GM12878 (cell line): ENCODE data around the gene KRI1. TPM values are rescaled to one million over a fixed set of nuclear protein-coding genes. Genes with fewer than 3 reads are reported as not detected.

Source experiments
- BHLHE40 ChIP-seq, 2 experiments: fragments of 450-650 bp in 1 of 2; IDR thresholded peaks; 2 replicates each; pipeline ENCODE4 v1.6.1; 2011 to 2017; ENCODE audit warnings: low read depth in 2 of 2, borderline replicate concordance in 1 of 2, improper control_type of control experiment in 1 of 2, low read length in 1 of 2, mild to moderate bottlenecking in 1 of 2
- ETV6 ChIP-seq, 2 experiments: fragments of 450-650 bp in 1 of 2; IDR thresholded peaks in 1 of 2; conservative IDR thresholded peaks in 1 of 2; 2 replicates each; pipeline ENCODE4 v1.6.1; 2014; ENCODE audit warnings: antibody characterized with exemption in 1 of 2, borderline replicate concordance in 1 of 2, low read depth in 1 of 2, mild to moderate bottlenecking in 1 of 2, moderate library complexity in 1 of 2
- HDAC2 ChIP-seq: fragments of 200-600 bp; sonication (generic); IDR thresholded peaks from 2 replicates; pipeline ENCODE4 v1.6.1; 2017
- HDGF ChIP-seq: fragments of 450-650 bp; IDR thresholded peaks from 2 replicates; pipeline ENCODE4 v1.6.1; 2016; ENCODE audit warnings: antibody characterized with exemption
- KAT2A ChIP-seq: conservative IDR thresholded peaks from 2 replicates; pipeline ENCODE4 v1.6.1; 2011; ENCODE audit warnings: low read depth, low read length; ENCODE audit not compliant: control insufficient read depth
- MXI1 ChIP-seq: fragments of 150-350 bp; IDR thresholded peaks from 2 replicates; pipeline ENCODE4 v1.6.1; 2011; ENCODE audit warnings: low read depth, mild to moderate bottlenecking, inconsistent platforms, low read length, improper control_type of control experiment
- MYC ChIP-seq: IDR thresholded peaks from 2 replicates; pipeline ENCODE4 v1.6.1; 2011; ENCODE audit warnings: mild to moderate bottlenecking, low read length, moderate library complexity, inconsistent platforms; ENCODE audit not compliant: insufficient read depth, insufficient replicate concordance, insufficient read length, severe bottlenecking
- NBN ChIP-seq: fragments of 450-650 bp; IDR thresholded peaks from 2 replicates; pipeline ENCODE4 v1.6.1; 2016
- NKRF ChIP-seq: fragments of 450-650 bp; conservative IDR thresholded peaks from 2 replicates; pipeline ENCODE4 v1.6.1; 2017; ENCODE audit warnings: mild to moderate bottlenecking, moderate library complexity
- PRDM15 ChIP-seq: fragments of 450-650 bp; formaldehyde crosslinking; IDR thresholded peaks from 2 replicates; pipeline ENCODE4 v1.4.0; 2020; ENCODE audit warnings: mild to moderate bottlenecking, moderate library complexity
- ZNF687 ChIP-seq: fragments of 450-650 bp; IDR thresholded peaks from 2 replicates; pipeline ENCODE4 v1.6.1; 2017; ENCODE audit warnings: mild to moderate bottlenecking, moderate library complexity
- polyA plus RNA-seq, 11 experiments: library from polyadenylated mRNA; depleted of rRNA in 4 of 11; unstranded in 6 of 11; stranded (reverse) in 5 of 11; fragments of >200 nt; fragmentation: Nextera tagmentation in 4 of 11; fragmentation: Illumina TruSeq in 1 of 11; extraction: Ambion mirVana in 4 of 11; extraction: Trizol in 1 of 11; gene quantifications; 1 replicate in 1 of 11; 2 replicates in 10 of 11; pipeline versions ENCODE4 v1.2.1 to v1.2.3, GENCODE V29; 2011 to 2016; ENCODE audit warnings: inconsistent platforms in 2 of 11, missing spikeins in 2 of 11, low read depth in 1 of 11
- total RNA-seq, 4 experiments: library from RNA; depleted of rRNA in 3 of 4; stranded (reverse); fragments of >200 nt in 3 of 4; fragmentation: Illumina TruSeq in 1 of 4; extraction: Trizol in 1 of 4; gene quantifications; 2 replicates each; pipeline versions ENCODE4 v1.2.1 to v1.2.3, GENCODE V29; 2013 to 2021
- TF ChIP-seq, protein P1 (sequence below): fragments of 450-650 bp; formaldehyde crosslinking; IDR thresholded peaks from 2 replicates; pipeline ENCODE4 v1.4.0; 2022; ENCODE audit warnings: mild to moderate bottlenecking, moderate library complexity

KRI1 gene
- total and polyA plus RNA-seq, 10 of the 15 experiments (the other 5 are each of a cell fraction or from before 2014, with no cell fraction given), result 0.98 to 42.5 (median 24.7) TPM

- TF ChIP-seq PRDM15 (CRISPR knock-in tag) (no peak), HDGF (0 out of 2 replicates have a peak, but pooled peaks have one; percentile 40), ETV6 (conservative IDR thresholded peaks at IDR 0.05 in 1 of 2, IDR thresholded peaks at IDR 0.05 in 1 of 2; ENCODE audit: borderline replicate concordance in 1 of 2, low read depth in 1 of 2) (no peak), MXI1 (no peak), NKRF (peak; percentile 90), MYC (no peak), NBN (0 out of 2 replicates have a peak, but pooled peaks have one; percentile 29), KAT2A (no peak), HDAC2 (no peak), ZNF687 (0 out of 2 replicates have a peak, but pooled peaks have one; percentile 45), BHLHE40 (IDR thresholded peaks at IDR 0.05; ENCODE audit: borderline replicate concordance in 1 of 2, low read depth in 2 of 2, low read length in 1 of 2) (peak; percentile 41 to 62; a peak in 2 of 4 replicates)
- TF ChIP-seq, protein P1, sequence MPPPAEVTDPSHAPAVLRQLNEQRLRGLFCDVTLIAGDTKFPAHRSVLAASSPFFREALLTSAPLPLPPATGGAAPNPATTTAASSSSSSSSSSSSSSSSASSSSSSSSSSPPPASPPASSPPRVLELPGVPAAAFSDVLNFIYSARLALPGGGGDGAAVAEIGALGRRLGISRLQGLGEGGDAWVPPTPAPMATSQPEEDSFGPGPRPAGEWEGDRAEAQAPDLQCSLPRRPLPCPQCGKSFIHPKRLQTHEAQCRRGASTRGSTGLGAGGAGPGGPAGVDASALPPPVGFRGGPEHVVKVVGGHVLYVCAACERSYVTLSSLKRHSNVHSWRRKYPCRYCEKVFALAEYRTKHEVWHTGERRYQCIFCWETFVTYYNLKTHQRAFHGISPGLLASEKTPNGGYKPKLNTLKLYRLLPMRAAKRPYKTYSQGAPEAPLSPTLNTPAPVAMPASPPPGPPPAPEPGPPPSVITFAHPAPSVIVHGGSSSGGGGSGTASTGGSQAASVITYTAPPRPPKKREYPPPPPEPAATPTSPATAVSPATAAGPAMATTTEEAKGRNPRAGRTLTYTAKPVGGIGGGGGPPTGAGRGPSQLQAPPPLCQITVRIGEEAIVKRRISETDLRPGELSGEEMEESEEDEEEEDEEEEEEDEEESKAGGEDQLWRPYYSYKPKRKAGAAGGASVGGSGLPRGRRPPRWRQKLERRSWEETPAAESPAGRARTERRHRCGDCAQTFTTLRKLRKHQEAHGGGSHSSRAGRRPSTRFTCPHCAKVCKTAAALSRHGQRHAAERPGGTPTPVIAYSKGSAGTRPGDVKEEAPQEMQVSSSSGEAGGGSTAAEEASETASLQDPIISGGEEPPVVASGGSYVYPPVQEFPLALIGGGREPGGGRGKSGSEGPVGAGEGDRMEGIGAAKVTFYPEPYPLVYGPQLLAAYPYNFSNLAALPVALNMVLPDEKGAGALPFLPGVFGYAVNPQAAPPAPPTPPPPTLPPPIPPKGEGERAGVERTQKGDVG (CRISPR knock-in tag), result no peak
Measured at GRCh38 chr19:10568062-10568825, 2.4 kb upstream of the KRI1 start (continued).
